Kasumi-1 (cell line): ENCODE results near the gene ZNRD2.
"Not testable (repeated sequence)": the region's sequence is repeated elsewhere in the genome, so short reads cannot be mapped to it uniquely, and the experiment has no call there.

ENCODE experiments used
- DNase-seq, 2 experiments: peaks; one replicate each; lab custom pipeline; 2025; lab: John Stamatoyannopoulos, UW

Gene ZNRD2, protein sequence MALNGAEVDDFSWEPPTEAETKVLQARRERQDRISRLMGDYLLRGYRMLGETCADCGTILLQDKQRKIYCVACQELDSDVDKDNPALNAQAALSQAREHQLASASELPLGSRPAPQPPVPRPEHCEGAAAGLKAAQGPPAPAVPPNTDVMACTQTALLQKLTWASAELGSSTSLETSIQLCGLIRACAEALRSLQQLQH

GRCh38 chr11:65569973-65570918 lies at the start of gene ZNRD2:
Gene ZNRD2 (plus strand): TSS chr11:65570477. CDS start chr11:65570492, 15 bp downstream.
- peak; percentile 94 to 95 for DNase-seq

DNA sequence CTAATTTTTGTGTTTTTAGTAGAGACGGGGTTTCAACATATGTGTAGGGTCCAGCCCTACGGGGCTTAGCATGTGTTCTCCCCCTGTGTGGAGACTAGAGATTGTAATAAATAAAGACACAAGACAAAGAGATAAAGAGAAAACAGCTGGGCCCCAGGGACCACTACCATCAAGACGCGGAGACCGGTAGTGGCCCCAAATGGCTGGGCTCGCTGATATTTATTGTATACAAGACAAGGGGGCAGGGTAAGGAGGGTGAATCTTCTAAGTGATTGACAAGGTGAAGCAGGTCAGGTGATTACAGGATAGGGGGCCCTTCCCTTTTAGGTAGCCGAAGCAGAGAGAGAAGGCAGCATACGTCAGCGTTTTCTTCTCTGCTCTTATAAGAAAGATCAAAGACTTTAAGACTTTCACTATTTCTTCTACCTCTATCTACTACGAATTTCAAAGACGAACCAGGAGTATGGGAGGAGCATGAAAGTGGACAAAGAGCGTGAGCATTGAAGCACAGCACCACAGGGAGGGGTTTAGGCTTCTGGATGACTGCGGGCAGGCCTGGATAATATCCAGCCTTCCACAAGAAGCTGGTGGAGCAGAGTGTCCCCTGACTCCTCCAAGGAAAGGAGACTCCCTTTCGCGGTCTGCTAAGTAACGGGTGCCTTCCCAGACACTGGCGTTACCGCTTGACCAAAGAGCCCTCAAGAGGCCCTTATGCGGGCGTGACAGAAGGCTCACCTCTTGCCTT lies 48.3 kb upstream of the ZNRD2 start:
- not testable (repeated sequence) for DNase-seq

DNA sequence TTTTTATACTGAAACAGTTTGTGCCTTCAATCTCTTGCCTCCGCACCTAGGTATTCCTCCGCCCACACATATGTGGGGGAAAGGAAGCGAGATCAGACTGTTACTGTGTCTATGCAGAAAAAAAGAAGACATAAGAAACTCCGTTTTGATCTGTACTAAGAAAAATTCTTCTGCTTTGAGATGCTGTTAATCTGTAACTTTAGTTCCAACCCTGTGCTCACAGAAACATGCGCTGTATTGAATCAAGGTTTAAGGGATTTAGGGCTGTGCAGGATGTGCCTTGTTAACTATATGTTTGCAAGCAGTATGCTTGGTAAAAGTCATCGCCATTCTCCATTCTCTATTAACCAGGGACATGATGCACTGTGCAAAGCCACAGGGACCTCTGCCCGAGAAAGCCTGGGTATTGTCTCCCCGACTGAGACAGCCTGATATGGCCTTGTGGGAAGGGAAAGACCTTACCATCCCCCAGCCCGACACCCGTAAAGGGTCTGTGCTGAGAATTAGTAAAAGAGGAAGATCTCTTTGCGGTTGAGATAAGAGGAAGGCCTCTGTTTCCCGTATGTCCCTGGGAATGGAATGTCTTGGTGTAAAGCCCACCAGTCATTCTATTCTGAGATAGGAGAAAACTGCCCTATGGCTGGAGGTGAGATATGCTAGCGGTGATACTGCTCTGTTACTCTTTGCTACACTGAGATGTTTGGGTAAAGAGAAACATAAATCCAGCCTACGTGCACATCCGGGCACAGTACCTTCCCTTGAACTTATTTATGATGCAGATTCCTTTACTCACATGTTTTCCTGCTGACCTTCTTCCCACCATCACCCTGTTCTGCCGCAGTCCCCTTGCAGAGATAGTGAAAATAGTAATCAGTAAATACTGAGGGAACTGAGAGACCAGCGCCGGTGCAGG lies 47.3 kb upstream of the ZNRD2 start:
- DNase-seq = peak; percentile 80 to 84

DNA sequence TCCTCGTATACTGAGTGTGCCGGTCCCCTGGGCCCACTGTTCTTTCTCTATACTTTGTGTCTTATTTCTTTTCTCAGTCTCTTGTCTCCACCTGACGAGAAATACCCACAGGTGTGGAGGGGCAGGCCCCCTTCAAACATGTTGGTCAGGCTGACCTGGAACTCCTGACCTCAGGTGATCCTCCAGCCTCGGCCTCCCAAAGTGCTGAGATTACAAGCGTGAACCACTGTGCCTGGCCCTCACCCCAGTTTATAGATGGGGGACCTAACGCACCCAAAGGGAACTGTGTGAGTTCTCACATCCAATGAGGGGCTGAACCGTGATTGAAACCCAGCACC lies 46.7 kb upstream of the ZNRD2 start:
- not testable (repeated sequence) for DNase-seq

DNA sequence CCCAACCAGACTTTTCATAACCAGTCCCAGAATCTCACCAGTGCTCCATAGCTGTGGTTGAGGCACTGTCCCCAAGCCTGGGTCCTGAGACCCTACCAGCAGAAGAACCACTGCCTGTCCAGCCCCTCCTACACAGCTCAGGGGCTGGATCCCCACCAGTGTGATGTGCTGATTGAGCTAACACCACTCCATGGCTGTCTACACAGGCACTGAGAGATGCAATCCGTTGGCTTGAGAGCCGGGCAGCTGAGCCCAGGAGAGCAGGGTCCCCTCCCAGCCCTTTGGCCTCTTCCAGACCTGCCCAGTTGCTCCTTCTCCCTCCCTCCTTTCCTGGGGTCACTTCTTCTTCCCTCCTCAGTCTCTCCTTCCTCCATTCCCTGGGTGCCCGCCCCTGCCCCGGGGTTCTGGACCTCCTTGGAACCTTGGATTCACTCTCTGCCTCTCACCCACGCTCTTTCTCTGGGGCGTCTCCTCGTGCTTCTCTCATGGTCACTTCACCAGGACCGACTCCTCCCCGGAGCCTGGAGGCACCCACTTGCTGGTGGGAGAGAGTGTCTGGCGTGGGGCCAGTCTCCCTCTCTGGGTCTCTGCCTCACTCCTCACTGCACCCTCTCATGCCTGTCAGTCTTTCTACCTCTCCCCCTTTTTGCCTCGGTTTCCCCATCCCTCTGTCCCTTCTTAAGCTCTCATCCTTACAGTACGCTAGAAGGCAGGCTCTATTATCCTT lies 46.1 kb upstream of the ZNRD2 start:
- no peak for DNase-seq

GRCh38 chr11:65524741-65525545 lies 45.3 kb upstream of the ZNRD2 start, which contains the start of gene SCYL1:
Gene SCYL1 (plus strand): TSS chr11:65525083. CDS start chr11:65525154, 71 bp downstream.
- DNase-seq = peak; percentile 62 to 63

GRCh38 chr11:65525546-65526480 lies 44.5 kb upstream of the ZNRD2 start:
- no peak for DNase-seq

DNA sequence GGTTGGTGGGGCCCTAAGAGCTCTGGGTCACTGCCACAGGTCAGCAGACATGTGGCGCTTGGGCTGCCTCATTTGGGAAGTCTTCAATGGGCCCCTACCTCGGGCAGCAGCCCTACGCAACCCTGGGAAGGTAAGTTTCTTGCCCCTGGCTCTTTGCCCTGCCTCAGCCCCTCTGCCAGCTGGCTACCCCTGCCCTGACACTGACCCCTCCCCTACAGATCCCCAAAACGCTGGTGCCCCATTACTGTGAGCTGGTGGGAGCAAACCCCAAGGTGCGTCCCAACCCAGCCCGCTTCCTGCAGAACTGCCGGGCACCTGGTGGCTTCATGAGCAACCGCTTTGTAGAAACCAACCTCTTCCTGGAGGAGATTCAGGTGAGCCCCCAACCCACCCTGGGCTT lies 43.5 kb upstream of the ZNRD2 start:
- no peak for DNase-seq

DNA sequence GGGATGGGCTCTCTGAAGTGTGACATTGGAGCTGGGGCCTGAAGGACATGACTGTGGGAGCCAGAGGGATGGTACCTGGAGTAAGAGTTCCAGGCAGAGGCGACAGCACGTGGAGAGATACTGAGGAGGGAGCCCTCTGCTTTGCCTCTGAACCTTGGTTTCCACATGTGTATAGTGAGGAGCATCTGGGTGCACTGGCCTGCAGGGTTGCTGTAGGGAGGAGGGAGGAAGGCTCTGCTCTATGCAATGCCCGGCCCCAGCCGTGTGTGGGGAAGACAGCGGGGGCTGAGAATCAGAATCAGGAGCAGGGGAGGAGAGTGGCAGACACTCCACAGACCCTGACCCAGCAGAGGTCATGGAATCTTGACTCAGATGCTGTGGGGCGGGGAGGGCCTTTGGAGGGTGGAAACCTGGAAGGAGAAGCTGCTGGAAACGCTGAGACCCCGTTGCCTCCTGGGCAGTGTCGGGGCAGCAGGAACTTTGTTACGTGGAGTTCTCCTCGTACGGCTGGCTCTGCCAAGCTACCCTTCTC lies 41.4 kb upstream of the ZNRD2 start:
- no peak for DNase-seq

DNA sequence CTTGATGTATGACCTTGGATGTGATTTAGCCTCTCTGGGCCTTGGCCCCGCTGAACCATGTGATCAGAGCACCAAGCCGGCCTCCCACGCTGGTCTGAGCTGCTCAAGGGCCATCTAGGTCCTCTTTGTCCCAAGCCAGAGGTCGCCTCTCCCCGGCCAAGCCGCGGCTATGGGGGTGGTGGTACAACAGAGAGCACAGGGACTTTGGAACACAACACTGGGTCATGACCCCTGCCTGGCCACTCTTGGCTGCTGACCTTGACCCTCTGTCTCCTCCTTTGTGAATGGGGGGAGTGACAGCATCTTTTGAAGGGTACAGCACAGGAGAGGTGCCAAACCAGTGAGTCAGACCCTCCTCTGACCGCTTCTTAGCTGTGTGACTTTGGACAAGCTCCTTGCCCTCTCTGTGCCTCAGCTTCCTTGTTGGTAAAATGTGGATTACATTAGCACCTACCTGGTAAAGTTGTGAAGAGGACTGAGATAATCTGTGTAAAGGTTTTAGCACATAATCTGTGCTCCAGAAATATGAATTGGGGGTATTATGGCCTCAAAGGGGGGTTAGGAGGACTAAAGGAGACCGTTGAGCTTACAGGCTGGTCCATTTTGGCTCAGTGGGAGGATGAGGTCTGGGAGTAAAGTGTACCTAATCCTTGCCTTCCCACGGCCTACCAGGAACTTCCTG lies 40.7 kb upstream of the ZNRD2 start:
- DNase-seq = no peak

GRCh38 chr11:65530157-65530496 lies 40.1 kb upstream of the ZNRD2 start:
- DNase-seq = peak in 1 of 2 experiments; percentile 46

DNA sequence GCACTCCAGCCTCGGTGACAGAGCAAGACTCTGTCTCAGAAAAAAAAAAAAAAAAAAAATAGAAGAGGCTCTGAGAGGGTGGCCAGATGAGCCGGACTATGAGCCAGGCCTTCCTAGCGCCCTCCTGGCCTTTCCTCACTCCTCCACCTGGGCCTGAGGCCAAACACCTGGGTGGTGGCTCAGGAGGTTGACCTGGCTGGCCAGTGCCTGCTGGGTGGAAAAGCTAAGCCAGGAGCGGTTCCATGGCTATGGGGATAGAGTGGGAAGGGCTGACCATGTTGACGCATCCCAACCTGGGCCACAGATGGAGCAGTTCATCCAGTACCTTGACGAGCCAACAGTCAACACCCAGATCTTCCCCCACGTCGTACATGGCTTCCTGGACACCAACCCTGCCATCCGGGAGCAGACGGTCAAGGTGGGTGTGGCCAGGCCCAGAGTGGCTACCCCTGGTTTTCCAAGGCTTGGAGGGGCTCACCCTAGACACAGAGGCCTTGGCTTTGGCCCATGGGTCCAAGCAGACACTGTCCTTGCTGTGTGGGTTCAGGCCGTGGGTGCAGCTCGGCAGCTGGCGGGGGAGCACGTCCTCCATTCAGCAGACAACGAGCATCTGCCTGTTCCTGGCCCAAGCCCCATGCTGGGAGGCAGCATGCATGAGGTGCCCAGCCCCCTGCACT lies 37.8 kb upstream of the ZNRD2 start:
- DNase-seq = no peak

DNA sequence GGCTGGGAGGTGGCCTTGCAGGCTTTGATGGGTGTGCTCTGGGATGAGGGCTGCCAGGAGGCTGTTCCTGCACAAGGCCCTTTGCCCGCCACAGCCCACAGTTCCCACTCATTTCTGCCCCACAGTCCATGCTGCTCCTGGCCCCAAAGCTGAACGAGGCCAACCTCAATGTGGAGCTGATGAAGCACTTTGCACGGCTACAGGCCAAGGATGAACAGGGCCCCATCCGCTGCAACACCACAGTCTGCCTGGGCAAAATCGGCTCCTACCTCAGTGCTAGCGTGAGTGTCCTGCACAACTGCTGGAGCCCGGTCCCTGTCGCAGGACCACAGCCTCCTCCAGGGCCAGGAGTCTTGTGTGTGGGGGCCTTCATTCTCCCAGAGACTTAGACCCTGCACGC lies 35.2 kb upstream of the ZNRD2 start:
- no peak for DNase-seq

DNA sequence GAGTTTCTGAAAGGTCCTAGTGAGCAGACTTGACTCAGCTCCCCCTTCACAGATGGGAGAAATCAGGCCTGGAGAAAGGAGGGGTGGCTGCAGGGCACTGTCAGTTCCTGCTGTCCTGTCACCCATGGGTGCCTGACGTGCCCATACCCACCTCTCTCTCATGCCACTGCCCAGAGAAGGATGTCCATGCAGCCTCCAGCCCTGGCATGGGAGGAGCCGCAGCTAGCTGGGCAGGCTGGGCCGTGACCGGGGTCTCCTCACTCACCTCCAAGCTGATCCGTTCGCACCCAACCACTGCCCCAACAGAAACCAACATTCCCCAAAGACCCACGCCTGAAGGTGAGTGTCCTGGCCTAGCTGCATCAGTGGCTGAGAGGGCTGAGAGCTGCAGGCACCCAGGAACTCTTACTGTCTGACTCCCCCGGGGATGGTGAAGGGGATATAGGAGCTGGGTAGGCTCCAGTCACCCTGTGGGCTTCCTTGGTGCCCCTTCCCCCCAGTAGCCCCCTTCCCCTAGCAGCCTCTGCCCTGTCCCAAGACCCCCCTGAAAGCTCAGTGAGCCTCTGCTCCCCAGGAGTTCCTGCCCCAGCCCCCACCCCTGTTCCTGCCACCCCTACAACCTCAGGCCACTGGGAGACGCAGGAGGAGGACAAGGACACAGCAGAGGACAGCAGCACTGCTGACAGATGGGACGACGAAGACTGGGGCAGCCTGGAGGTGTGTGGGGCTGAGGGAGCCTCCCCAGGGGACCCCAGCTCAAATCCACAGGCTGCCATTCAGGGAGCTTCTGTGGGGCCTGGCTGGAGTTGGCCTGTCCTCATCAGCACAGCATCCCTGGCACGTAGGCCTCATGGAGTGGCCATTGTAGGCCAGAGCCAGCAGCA lies 33.6 kb upstream of the ZNRD2 start:
- DNase-seq = no peak

GRCh38 chr11:65537296-65537597 lies 33.0 kb upstream of the ZNRD2 start:
- DNase-seq = no peak

- DNase-seq = no peak
Measured at GRCh38 chr11:65537620-65538231, 32.6 kb upstream of the ZNRD2 start.
